Measurements from ENCODE around the gene CNTNAP2. TPM values are rescaled to one million over a fixed set of nuclear protein-coding genes. Genes with fewer than 3 reads are reported as not detected.

CNTNAP2 gene
- total and polyA plus RNA-seq, 2 donors from 2014 or later, result 0.06 to 0.13 TPM

GRCh38 chr7:147968046-147968610, 1851.5 kb downstream of the CNTNAP2 start:
- Histone ChIP-seq H3K9me3 (ENCODE audit: control insufficient read depth in 2 of 3, insufficient read depth in 1 of 3, low read length in 3 of 3) (no peaks in the 10 kb centered on the region), H3K4me3 (ENCODE audit: low read length in 3 of 3) (no peak overlapping the region), H3K36me3 (ENCODE audit: control insufficient read depth in 2 of 3, insufficient read depth in 3 of 3, low read length in 3 of 3) (no peaks in the 10 kb centered on the region), H3K27ac (ENCODE audit: low read depth in 2 of 2, low read length in 2 of 2) (no peak overlapping the region), H3K27me3 (ENCODE audit: control insufficient read depth, insufficient read depth, low read length) (no peaks in the 10 kb centered on the region), H3K9ac (ENCODE audit: low read length in 3 of 3) (no peak overlapping the region), H3K4me1 (ENCODE audit: control insufficient read depth in 2 of 3, insufficient read depth in 2 of 3, low read depth in 1 of 3, low read length in 3 of 3) (no peaks in the 10 kb centered on the region)
- DNase-seq (no peak), FAIRE-seq (no peak)
- intact Hi-C loops (cut with DNase I), result no loop called here
- TF ChIP-seq, protein P1, sequence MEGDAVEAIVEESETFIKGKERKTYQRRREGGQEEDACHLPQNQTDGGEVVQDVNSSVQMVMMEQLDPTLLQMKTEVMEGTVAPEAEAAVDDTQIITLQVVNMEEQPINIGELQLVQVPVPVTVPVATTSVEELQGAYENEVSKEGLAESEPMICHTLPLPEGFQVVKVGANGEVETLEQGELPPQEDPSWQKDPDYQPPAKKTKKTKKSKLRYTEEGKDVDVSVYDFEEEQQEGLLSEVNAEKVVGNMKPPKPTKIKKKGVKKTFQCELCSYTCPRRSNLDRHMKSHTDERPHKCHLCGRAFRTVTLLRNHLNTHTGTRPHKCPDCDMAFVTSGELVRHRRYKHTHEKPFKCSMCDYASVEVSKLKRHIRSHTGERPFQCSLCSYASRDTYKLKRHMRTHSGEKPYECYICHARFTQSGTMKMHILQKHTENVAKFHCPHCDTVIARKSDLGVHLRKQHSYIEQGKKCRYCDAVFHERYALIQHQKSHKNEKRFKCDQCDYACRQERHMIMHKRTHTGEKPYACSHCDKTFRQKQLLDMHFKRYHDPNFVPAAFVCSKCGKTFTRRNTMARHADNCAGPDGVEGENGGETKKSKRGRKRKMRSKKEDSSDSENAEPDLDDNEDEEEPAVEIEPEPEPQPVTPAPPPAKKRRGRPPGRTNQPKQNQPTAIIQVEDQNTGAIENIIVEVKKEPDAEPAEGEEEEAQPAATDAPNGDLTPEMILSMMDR (IDR thresholded peaks at IDR 0.05; ENCODE audit: borderline replicate concordance, extremely low read depth, insufficient read depth), result no peak

DNA sequence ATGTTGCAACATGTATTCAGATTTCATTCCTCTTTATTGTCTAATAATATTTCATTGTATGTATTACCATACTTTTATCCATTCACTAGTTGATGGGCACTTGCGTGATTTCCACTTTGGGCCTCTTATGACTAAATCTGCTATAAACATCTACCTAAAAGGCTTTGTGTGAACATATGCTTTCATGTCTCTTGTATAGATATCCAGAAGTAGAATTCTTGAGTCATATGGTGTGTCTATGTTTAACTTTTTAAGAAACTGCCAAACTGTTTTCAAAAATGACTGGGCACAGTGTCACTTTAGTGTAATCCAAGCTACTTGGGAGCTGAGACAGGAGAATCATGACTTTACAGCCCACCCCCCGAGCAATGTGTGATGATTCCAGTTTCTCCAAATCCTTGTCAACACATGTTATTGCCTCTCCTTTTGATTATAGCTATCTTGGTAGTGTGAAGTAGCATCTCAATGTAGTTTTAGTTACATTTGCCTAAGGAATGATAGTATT, 1855.1 kb downstream of the CNTNAP2 start:
- Histone ChIP-seq H3K36me3 (ENCODE audit: control insufficient read depth in 2 of 3, insufficient read depth in 3 of 3, low read length in 3 of 3) (no peaks in the 10 kb centered on the region), H3K9me3 (ENCODE audit: control insufficient read depth in 2 of 3, insufficient read depth in 1 of 3, low read length in 3 of 3) (no peaks in the 10 kb centered on the region), H3K27me3 (ENCODE audit: control insufficient read depth, insufficient read depth, low read length) (no peaks in the 10 kb centered on the region), H3K27ac (ENCODE audit: low read depth in 2 of 2, low read length in 2 of 2) (no peak overlapping the region), H3K4me3 (ENCODE audit: low read length in 3 of 3) (no peak overlapping the region), H3K4me1 (ENCODE audit: control insufficient read depth in 2 of 3, insufficient read depth in 2 of 3, low read depth in 1 of 3, low read length in 3 of 3) (no peaks in the 10 kb centered on the region), H3K9ac (ENCODE audit: low read length in 3 of 3) (no peak overlapping the region)
- FAIRE-seq (no peak), DNase-seq (no peak)
- TF ChIP-seq, protein P1 (IDR thresholded peaks at IDR 0.05; ENCODE audit: borderline replicate concordance, extremely low read depth, insufficient read depth), result no peak
- intact Hi-C loops (cut with DNase I), result no loop called here

- intact Hi-C loops (cut with DNase I), result no loop called here
- FAIRE-seq (no peak), DNase-seq (no peak)
- H3K9ac ChIP-seq (ENCODE audit: low read length in 3 of 3), result no peak overlapping the region
- no peak overlapping the region for H3K4me3 ChIP-seq (ENCODE audit: low read length in 3 of 3)
- H3K27ac ChIP-seq (ENCODE audit: low read depth in 2 of 2, low read length in 2 of 2), result no peak overlapping the region
- no peaks in the 10 kb centered on the region for H3K27me3 ChIP-seq (ENCODE audit: control insufficient read depth, insufficient read depth, low read length)
- H3K9me3 ChIP-seq (ENCODE audit: control insufficient read depth in 2 of 3, insufficient read depth in 1 of 3, low read length in 3 of 3), result no peaks in the 10 kb centered on the region
- TF ChIP-seq, protein P1 (IDR thresholded peaks at IDR 0.05; ENCODE audit: borderline replicate concordance, extremely low read depth, insufficient read depth), result no peak
- H3K36me3 ChIP-seq (ENCODE audit: control insufficient read depth in 2 of 3, insufficient read depth in 3 of 3, low read length in 3 of 3), result no peaks in the 10 kb centered on the region
- H3K4me1 ChIP-seq (ENCODE audit: control insufficient read depth in 2 of 3, insufficient read depth in 2 of 3, low read depth in 1 of 3, low read length in 3 of 3), result no peaks in the 10 kb centered on the region
Observed at GRCh38 chr7:147978201-147978600, 1861.6 kb downstream of the CNTNAP2 start.

- no peak overlapping the region for H3K9ac ChIP-seq (ENCODE audit: low read length in 3 of 3)
- FAIRE-seq, result no peak
- intact Hi-C loops (cut with DNase I), result no loop called here
- no peak overlapping the region for H3K4me3 ChIP-seq (ENCODE audit: low read length in 3 of 3)
- no peaks in the 10 kb centered on the region for H3K36me3 ChIP-seq (ENCODE audit: control insufficient read depth in 2 of 3, insufficient read depth in 3 of 3, low read length in 3 of 3)
- no peak for DNase-seq
- TF ChIP-seq, protein P1 (IDR thresholded peaks at IDR 0.05; ENCODE audit: borderline replicate concordance, extremely low read depth, insufficient read depth), result no peak
- no peaks in the 10 kb centered on the region for H3K27me3 ChIP-seq (ENCODE audit: control insufficient read depth, insufficient read depth, low read length)
- no peak overlapping the region for H3K27ac ChIP-seq (ENCODE audit: low read depth in 2 of 2, low read length in 2 of 2)
- H3K4me1 ChIP-seq (ENCODE audit: control insufficient read depth in 2 of 3, insufficient read depth in 2 of 3, low read depth in 1 of 3, low read length in 3 of 3), result no peaks in the 10 kb centered on the region
- no peaks in the 10 kb centered on the region for H3K9me3 ChIP-seq (ENCODE audit: control insufficient read depth in 2 of 3, insufficient read depth in 1 of 3, low read length in 3 of 3)
Observed at GRCh38 chr7:147978651-147979050, 1862.0 kb downstream of the CNTNAP2 start.
